GM12878 (cell line): ENCODE data around the gene CDK17. TPM values are rescaled to one million over a fixed set of nuclear protein-coding genes. Genes with fewer than 3 reads are reported as not detected.

ENCODE experiments used
- ATAC-seq: fragments of 200-7000 bp; cut with Tn5 transposase; 3 replicates; pipeline ENCODE4 v1.9.1; 2020; ENCODE audit warnings: mild to moderate bottlenecking, moderate library complexity
- BruUV-seq: library from RNA; stranded (reverse); fragments of 400-500 nt; replicated peaks from 2 replicates; lab custom pipeline; 2021; lab: Mats Ljungman, UMichigan
- CTCF ChIA-PET: fragments of 300-600 bp; sonication (Branson Sonifier 250); formaldehyde crosslinking; extraction: SDS; loops from one replicate; lab custom pipeline; 2021; ENCODE audit warnings: inconsistent platforms; lab: Yijun Ruan, JAX
- POLR2A ChIA-PET: fragments of 350-600 bp; formaldehyde crosslinking; extraction: SDS; loops from one replicate; lab custom pipeline; 2021; ENCODE audit warnings: inconsistent platforms; lab: Charles Lee
- RAD21 ChIA-PET: fragments of 300-600 bp; sonication (Branson Sonifier 250); formaldehyde crosslinking; loops from one replicate; lab custom pipeline; 2023; ENCODE audit warnings: antibody characterized with exemption; ENCODE audit not compliant: unreplicated experiment; lab: Charles Lee
- SMC1A ChIA-PET: fragments of 300-600 bp; sonication (Branson Sonifier 250); formaldehyde crosslinking; loops from one replicate; lab custom pipeline; 2023; ENCODE audit not compliant: unreplicated experiment, uncharacterized antibody; lab: Charles Lee
- DNase-seq: peaks from one replicate; pipeline ENCODE4 v3.0.0-alpha.2; 2011; ENCODE audit warnings: low read depth, low spot score
- FAIRE-seq: peaks from 3 replicates; lab custom pipeline; 2011; peaks lifted over from hg19 to GRCh38; lab: Jason Lieb, UNC
- H2AFZ ChIP-seq: 2 replicates; pipeline ENCODE4 v1.6.0; 2011; ENCODE audit warnings: low read depth, low read length, control low read depth; ENCODE audit not compliant: control insufficient read depth
- H3K27ac ChIP-seq: 2 replicates; pipeline ENCODE4 v1.5.1; 2011; ENCODE audit warnings: control low read depth; ENCODE audit not compliant: control insufficient read depth, insufficient read depth
- H3K27me3 ChIP-seq, 2 experiments: replicated peaks in 1 of 2; 2 replicates each; pipeline versions ENCODE4 v1.6.0 to v1.6.1; 2011; ENCODE audit warnings: low read length in 1 of 2; ENCODE audit not compliant: control insufficient read depth in 2 of 2, insufficient read depth in 2 of 2
- H3K36me3 ChIP-seq, 2 experiments: 2 replicates each; pipeline ENCODE4 v1.5.1; 2011; ENCODE audit warnings: low read length in 1 of 2; ENCODE audit not compliant: control insufficient read depth in 2 of 2, insufficient read depth in 2 of 2
- H3K4me1 ChIP-seq: 2 replicates; pipeline ENCODE4 v1.6.1; 2011; ENCODE audit warnings: mild to moderate bottlenecking, low read length, moderate library complexity, mixed read lengths; ENCODE audit not compliant: control insufficient read depth, insufficient read depth
- H3K4me2 ChIP-seq: 2 replicates; pipeline ENCODE4 v1.6.0; 2011; ENCODE audit warnings: control low read depth; ENCODE audit not compliant: control insufficient read depth, insufficient read depth
- H3K4me3 ChIP-seq: fragments of 200-600 bp; sonication (generic); 2 replicates; pipeline ENCODE4 v1.5.1; 2016
- H3K79me2 ChIP-seq: 2 replicates; pipeline ENCODE4 v1.6.0; 2011; ENCODE audit warnings: low read length; ENCODE audit not compliant: control insufficient read depth, insufficient read depth
- H3K9ac ChIP-seq: 2 replicates; pipeline ENCODE4 v1.8.0; 2011; ENCODE audit warnings: low read length, control low read depth, mixed read lengths; ENCODE audit not compliant: control insufficient read depth, insufficient read depth
- H3K9me3 ChIP-seq: replicated peaks from 3 replicates; pipeline ENCODE4 v1.5.1; 2011; ENCODE audit warnings: mild to moderate bottlenecking, low read length; ENCODE audit not compliant: control insufficient read depth, insufficient read depth
- H4K20me1 ChIP-seq: 2 replicates; pipeline ENCODE4 v1.6.0; 2011; ENCODE audit not compliant: control insufficient read depth, insufficient read depth
- ESRRA ChIP-seq: IDR thresholded peaks from 2 replicates; pipeline ENCODE4 v1.6.1; 2012; ENCODE audit warnings: mild to moderate bottlenecking, low read length, improper control_type of control experiment
- HCFC1 ChIP-seq: fragments of 150-350 bp; IDR thresholded peaks from 2 replicates; pipeline ENCODE4 v1.6.1; 2014; ENCODE audit warnings: low read length
- IKZF2 ChIP-seq, 2 experiments: fragments of 450-650 bp; IDR thresholded peaks; 2 replicates each; pipeline ENCODE4 v1.6.1; 2017; ENCODE audit warnings: mild to moderate bottlenecking in 2 of 2, moderate library complexity in 2 of 2
- MTA3 ChIP-seq: IDR thresholded peaks from 2 replicates; pipeline ENCODE4 v1.6.1; 2012; ENCODE audit warnings: low read length, inconsistent platforms, borderline replicate concordance
- MXI1 ChIP-seq: fragments of 150-350 bp; IDR thresholded peaks from 2 replicates; pipeline ENCODE4 v1.6.1; 2011; ENCODE audit warnings: low read depth, mild to moderate bottlenecking, inconsistent platforms, low read length, improper control_type of control experiment
- NR2C1 ChIP-seq: fragments of 450-650 bp; IDR thresholded peaks from 2 replicates; pipeline ENCODE4 v1.6.1; 2017; ENCODE audit warnings: antibody characterized with exemption, mild to moderate bottlenecking, moderate library complexity
- POLR2A ChIP-seq: IDR thresholded peaks from 2 replicates; pipeline ENCODE4 v1.6.1; 2011; ENCODE audit warnings: low read depth, mild to moderate bottlenecking, low read length
- RAD21 ChIP-seq: IDR thresholded peaks from 2 replicates; pipeline ENCODE4 v1.6.1; 2011; ENCODE audit warnings: mild to moderate bottlenecking, low read depth, low read length, moderate library complexity; ENCODE audit not compliant: insufficient read depth
- RUNX3 ChIP-seq: IDR thresholded peaks from 2 replicates; pipeline ENCODE4 v1.6.1; 2012; ENCODE audit warnings: low read length, inconsistent platforms
- TCF7 ChIP-seq: IDR thresholded peaks from 2 replicates; pipeline ENCODE4 v1.6.1; 2014; ENCODE audit warnings: antibody characterized with exemption, borderline replicate concordance
- WGBS: methylation state at CpG from one replicate; pipeline ENCODE4 v1.1.6; 2016; ENCODE audit warnings: low lambda C conversion rate; ENCODE audit not compliant: insufficient replicate concordance, insufficient coverage; ENCODE audit errors: missing lambda C conversion rate; 5-methylcytosine and 5-hydroxymethylcytosine counted together
- in situ Hi-C: fragments of 300-500 bp; cut with MboI; formaldehyde crosslinking; loops from 9 replicates; pipeline ENCODE4 v1.14.3; 2018; ENCODE audit warnings: mixed read lengths
- intact Hi-C: fragments of 100-400 bp; cut with micrococcal nuclease; formaldehyde crosslinking; loops from one replicate; pipeline ENCODE4 v1.14.2; 2022; ENCODE audit not compliant: unreplicated experiment
- polyA plus RNA-seq, 11 experiments: library from polyadenylated mRNA; depleted of rRNA in 4 of 11; unstranded in 6 of 11; stranded (reverse) in 5 of 11; fragments of >200 nt; fragmentation: Nextera tagmentation in 4 of 11; fragmentation: Illumina TruSeq in 1 of 11; extraction: Ambion mirVana in 4 of 11; extraction: Trizol in 1 of 11; gene quantifications; 1 replicate in 1 of 11; 2 replicates in 10 of 11; pipeline versions ENCODE4 v1.2.1 to v1.2.3, GENCODE V29; 2011 to 2016; ENCODE audit warnings: inconsistent platforms in 2 of 11, missing spikeins in 2 of 11, low read depth in 1 of 11
- total RNA-seq, 4 experiments: library from RNA; depleted of rRNA in 3 of 4; stranded (reverse); fragments of >200 nt in 3 of 4; fragmentation: Illumina TruSeq in 1 of 4; extraction: Trizol in 1 of 4; gene quantifications; 2 replicates each; pipeline versions ENCODE4 v1.2.1 to v1.2.3, GENCODE V29; 2013 to 2021
- TF ChIP-seq, protein P1 (sequence below): fragments of 450-650 bp; IDR thresholded peaks from 2 replicates; pipeline ENCODE4 v1.6.1; 2017; ENCODE audit warnings: low read depth, mild to moderate bottlenecking, moderate library complexity
- TF ChIP-seq, protein P2 (sequence below): IDR thresholded peaks from 2 replicates; pipeline ENCODE4 v1.6.1; 2011; ENCODE audit warnings: low read depth, mild to moderate bottlenecking, low read length, moderate library complexity, borderline replicate concordance; ENCODE audit errors: extremely low read depth
- TF ChIP-seq, protein P3 (sequence below): fragments of 450-650 bp; IDR thresholded peaks from 2 replicates; pipeline ENCODE4 v1.6.1; 2017; ENCODE audit warnings: antibody characterized with exemption, mild to moderate bottlenecking, moderate library complexity
- TF ChIP-seq, protein P4 (sequence below): IDR thresholded peaks from 2 replicates; pipeline ENCODE4 v1.6.1; 2012; ENCODE audit warnings: low read depth, low read length, improper control_type of control experiment
- TF ChIP-seq, protein P5 (sequence below): fragments of 450-650 bp; IDR thresholded peaks from 2 replicates; pipeline ENCODE4 v1.6.1; 2017; ENCODE audit warnings: mild to moderate bottlenecking
- TF ChIP-seq, protein P6 (sequence below): fragments of 450-650 bp; IDR thresholded peaks from 2 replicates; pipeline ENCODE4 v1.6.1; 2017; ENCODE audit warnings: borderline replicate concordance

The CDK17 gene
- total and polyA plus RNA-seq, 10 of the 15 experiments (the other 5 are each of a cell fraction or from before 2014, with no cell fraction given), result 5.6 to 45.6 (median 18.3) TPM

DNA sequence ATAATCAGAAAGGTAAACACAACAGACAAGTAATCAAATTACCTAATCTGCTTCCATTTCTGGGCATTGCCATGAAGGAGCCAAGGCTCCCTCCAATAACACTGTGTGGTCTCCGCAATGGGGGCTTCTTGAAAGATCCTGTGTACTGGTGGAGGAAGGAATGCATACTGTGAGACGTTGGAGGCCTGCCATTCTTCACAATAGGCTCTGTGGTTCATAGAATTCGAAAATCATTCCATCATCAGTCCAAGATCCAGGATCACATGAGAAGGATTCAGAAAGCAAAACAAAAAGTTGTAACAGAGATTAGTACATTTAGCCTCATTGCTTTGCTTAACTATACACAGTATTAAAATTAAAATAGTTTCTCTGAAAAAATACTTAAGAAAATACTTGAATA lies 76.3 kb downstream of the CDK17 start:
- peaks cover 4% of the 10 kb centered on the region; the same call in 1 of the 2 replicates for H4K20me1 ChIP-seq
- ChIA-PET SMC1A (no interaction called here), RAD21 (no interaction called here), CTCF (no interaction called here), POLR2A (no interaction called here)
- peaks cover 13% of the 10 kb centered on the region for H3K79me2 ChIP-seq
- no TSS peak for BruUV-seq
- peaks cover 17% of the 10 kb centered on the region for H3K4me1 ChIP-seq
- no peak overlapping the region for H3K27ac ChIP-seq
- H3K9ac ChIP-seq, result no peak overlapping the region
- WGBS, result 80% methylated on average over 3 of the region's 3 CpGs
- DNase-seq (no peak), ATAC-seq (no peak), FAIRE-seq (no peak)
- H3K27me3 ChIP-seq, result no peaks in the 10 kb centered on the region
- intact Hi-C loops, result no loop called here
- no peak overlapping the region for H3K4me2 ChIP-seq
- H3K36me3 ChIP-seq, result peaks cover 0 to 13% of the 10 kb centered on the region in 2 experiments; a peak in 3 of 4 replicates
- H2AFZ ChIP-seq, result no peak overlapping the region
- H3K9me3 ChIP-seq, result no peaks in the 10 kb centered on the region; the same call in 2 of the 3 replicates
- in situ Hi-C loops, result no loop called here
- TF ChIP-seq RAD21 (no peak), IKZF2 (IDR thresholded peaks at IDR 0.05) (no peak), MXI1 (no peak), RUNX3 (no peak), NR2C1 (no peak), POLR2A (no peak), TCF7 (no peak), ESRRA (no peak), HCFC1 (no peak), MTA3 (no peak)
- TF ChIP-seq, protein P1, sequence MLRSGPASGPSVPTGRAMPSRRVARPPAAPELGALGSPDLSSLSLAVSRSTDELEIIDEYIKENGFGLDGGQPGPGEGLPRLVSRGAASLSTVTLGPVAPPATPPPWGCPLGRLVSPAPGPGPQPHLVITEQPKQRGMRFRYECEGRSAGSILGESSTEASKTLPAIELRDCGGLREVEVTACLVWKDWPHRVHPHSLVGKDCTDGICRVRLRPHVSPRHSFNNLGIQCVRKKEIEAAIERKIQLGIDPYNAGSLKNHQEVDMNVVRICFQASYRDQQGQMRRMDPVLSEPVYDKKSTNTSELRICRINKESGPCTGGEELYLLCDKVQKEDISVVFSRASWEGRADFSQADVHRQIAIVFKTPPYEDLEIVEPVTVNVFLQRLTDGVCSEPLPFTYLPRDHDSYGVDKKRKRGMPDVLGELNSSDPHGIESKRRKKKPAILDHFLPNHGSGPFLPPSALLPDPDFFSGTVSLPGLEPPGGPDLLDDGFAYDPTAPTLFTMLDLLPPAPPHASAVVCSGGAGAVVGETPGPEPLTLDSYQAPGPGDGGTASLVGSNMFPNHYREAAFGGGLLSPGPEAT, result no peak
- TF ChIP-seq, protein P2, sequence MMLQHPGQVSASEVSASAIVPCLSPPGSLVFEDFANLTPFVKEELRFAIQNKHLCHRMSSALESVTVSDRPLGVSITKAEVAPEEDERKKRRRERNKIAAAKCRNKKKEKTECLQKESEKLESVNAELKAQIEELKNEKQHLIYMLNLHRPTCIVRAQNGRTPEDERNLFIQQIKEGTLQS, result no peak
- TF ChIP-seq, protein P3, sequence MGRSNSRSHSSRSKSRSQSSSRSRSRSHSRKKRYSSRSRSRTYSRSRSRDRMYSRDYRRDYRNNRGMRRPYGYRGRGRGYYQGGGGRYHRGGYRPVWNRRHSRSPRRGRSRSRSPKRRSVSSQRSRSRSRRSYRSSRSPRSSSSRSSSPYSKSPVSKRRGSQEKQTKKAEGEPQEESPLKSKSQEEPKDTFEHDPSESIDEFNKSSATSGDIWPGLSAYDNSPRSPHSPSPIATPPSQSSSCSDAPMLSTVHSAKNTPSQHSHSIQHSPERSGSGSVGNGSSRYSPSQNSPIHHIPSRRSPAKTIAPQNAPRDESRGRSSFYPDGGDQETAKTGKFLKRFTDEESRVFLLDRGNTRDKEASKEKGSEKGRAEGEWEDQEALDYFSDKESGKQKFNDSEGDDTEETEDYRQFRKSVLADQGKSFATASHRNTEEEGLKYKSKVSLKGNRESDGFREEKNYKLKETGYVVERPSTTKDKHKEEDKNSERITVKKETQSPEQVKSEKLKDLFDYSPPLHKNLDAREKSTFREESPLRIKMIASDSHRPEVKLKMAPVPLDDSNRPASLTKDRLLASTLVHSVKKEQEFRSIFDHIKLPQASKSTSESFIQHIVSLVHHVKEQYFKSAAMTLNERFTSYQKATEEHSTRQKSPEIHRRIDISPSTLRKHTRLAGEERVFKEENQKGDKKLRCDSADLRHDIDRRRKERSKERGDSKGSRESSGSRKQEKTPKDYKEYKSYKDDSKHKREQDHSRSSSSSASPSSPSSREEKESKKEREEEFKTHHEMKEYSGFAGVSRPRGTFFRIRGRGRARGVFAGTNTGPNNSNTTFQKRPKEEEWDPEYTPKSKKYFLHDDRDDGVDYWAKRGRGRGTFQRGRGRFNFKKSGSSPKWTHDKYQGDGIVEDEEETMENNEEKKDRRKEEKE, result no peak
- TF ChIP-seq, protein P4, sequence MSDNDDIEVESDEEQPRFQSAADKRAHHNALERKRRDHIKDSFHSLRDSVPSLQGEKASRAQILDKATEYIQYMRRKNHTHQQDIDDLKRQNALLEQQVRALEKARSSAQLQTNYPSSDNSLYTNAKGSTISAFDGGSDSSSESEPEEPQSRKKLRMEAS, result no peak
- TF ChIP-seq, protein P5, sequence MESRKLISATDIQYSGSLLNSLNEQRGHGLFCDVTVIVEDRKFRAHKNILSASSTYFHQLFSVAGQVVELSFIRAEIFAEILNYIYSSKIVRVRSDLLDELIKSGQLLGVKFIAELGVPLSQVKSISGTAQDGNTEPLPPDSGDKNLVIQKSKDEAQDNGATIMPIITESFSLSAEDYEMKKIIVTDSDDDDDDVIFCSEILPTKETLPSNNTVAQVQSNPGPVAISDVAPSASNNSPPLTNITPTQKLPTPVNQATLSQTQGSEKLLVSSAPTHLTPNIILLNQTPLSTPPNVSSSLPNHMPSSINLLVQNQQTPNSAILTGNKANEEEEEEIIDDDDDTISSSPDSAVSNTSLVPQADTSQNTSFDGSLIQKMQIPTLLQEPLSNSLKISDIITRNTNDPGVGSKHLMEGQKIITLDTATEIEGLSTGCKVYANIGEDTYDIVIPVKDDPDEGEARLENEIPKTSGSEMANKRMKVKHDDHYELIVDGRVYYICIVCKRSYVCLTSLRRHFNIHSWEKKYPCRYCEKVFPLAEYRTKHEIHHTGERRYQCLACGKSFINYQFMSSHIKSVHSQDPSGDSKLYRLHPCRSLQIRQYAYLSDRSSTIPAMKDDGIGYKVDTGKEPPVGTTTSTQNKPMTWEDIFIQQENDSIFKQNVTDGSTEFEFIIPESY, result no peak
- TF ChIP-seq, protein P6, sequence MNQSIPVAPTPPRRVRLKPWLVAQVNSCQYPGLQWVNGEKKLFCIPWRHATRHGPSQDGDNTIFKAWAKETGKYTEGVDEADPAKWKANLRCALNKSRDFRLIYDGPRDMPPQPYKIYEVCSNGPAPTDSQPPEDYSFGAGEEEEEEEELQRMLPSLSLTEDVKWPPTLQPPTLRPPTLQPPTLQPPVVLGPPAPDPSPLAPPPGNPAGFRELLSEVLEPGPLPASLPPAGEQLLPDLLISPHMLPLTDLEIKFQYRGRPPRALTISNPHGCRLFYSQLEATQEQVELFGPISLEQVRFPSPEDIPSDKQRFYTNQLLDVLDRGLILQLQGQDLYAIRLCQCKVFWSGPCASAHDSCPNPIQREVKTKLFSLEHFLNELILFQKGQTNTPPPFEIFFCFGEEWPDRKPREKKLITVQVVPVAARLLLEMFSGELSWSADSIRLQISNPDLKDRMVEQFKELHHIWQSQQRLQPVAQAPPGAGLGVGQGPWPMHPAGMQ, result no peak
- TF ChIP-seq, all 136 proteins: peak for 0
- H3K4me3 ChIP-seq, result no peak overlapping the region
